Spleen (tissue), 11 donors: Measurements from ENCODE around the gene PACS2. TPM values are rescaled to one million over a fixed set of nuclear protein-coding genes. Genes with fewer than 3 reads are reported as not detected.

Source experiments
- DNase-seq: peaks from one replicate; pipeline ENCODE4 v3.0.0-alpha.2; 2020
- H3K27ac ChIP-seq, 8 donors: fragments of 200-600 bp; sonication (generic) in 7 of 8; 1 replicate in 4 of 8; 2 replicates in 4 of 8; pipeline versions ENCODE4 v1.5.0 to v1.8.0; 2016 to 2021; ENCODE audit warnings: inconsistent platforms in 4 of 8, mild to moderate bottlenecking in 4 of 8, moderate library complexity in 1 of 8
- H3K27me3 ChIP-seq, 7 donors: fragments of 200-600 bp; sonication (generic) in 6 of 7; replicated peaks in 1 of 7; 1 replicate in 4 of 7; 2 replicates in 3 of 7; pipeline versions ENCODE4 v1.5.0 to v1.8.0; 2016 to 2021; ENCODE audit warnings: inconsistent platforms in 3 of 7, mild to moderate bottlenecking in 1 of 7
- H3K36me3 ChIP-seq, 6 donors: fragments of 200-600 bp; sonication (generic) in 5 of 6; 1 replicate in 4 of 6; 2 replicates in 2 of 6; pipeline versions ENCODE4 v1.5.0 to v1.8.0; 2016 to 2021; ENCODE audit warnings: inconsistent platforms in 2 of 6
- H3K4me1 ChIP-seq, 6 donors: fragments of 200-600 bp; sonication (generic) in 5 of 6; 1 replicate in 3 of 6; 2 replicates in 3 of 6; pipeline versions ENCODE4 v1.5.0 to v1.8.0; 2016 to 2021; ENCODE audit warnings: inconsistent platforms in 3 of 6
- H3K4me3 ChIP-seq, 8 donors: fragments of 200-600 bp; sonication (generic) in 7 of 8; 1 replicate in 4 of 8; 2 replicates in 4 of 8; pipeline versions ENCODE4 v1.5.0 to v1.8.0; 2016 to 2021; ENCODE audit warnings: inconsistent platforms in 4 of 8, mild to moderate bottlenecking in 4 of 8, moderate library complexity in 2 of 8
- H3K9me3 ChIP-seq, 8 donors: fragments of 200-600 bp; sonication (generic) in 7 of 8; 1 replicate in 4 of 8; 2 replicates in 4 of 8; pipeline versions ENCODE4 v1.5.0 to v1.8.0; 2016 to 2021; ENCODE audit warnings: inconsistent platforms in 4 of 8
- POLR2A ChIP-seq, 3 donors: fragments of 450-650 bp; IDR thresholded peaks; one replicate each; pipeline ENCODE4 v1.5.1; 2017; ENCODE audit warnings: antibody characterized with exemption in 3 of 3, mild to moderate bottlenecking in 1 of 3
- POLR2AphosphoS5 ChIP-seq, 3 donors: sonication (generic); formaldehyde crosslinking; IDR thresholded peaks; one replicate each; pipeline ENCODE4 v1.5.1; 2017; ENCODE audit warnings: antibody characterized with exemption in 3 of 3
- WGBS, 5 donors: extraction: QIAGEN DNeasy Blood & Tissue Kit in 3 of 5; methylation state at CpG; one replicate each; pipeline versions ENCODE4 v1.1.5 to v1.1.7; 2013 to 2018; 5-methylcytosine and 5-hydroxymethylcytosine counted together
- intact Hi-C: fragments of 100-400 bp; cut with DNase I; formaldehyde crosslinking; loops from one replicate; pipeline ENCODE4 v1.15.0; 2023; ENCODE audit warnings: low total_unique reads
- polyA plus RNA-seq, 3 donors: library from polyadenylated mRNA; stranded (reverse); fragments of 200-250 nt; gene quantifications; one replicate each; pipeline ENCODE4 v1.2.1, GENCODE V29; 2013
- total RNA-seq, 7 donors: library from RNA; depleted of rRNA in 3 of 7; stranded (reverse); fragments of >200 nt in 3 of 7; fragmentation: NEBNext Ultra II Directional in 4 of 7; extraction: Animal tissue kit (Norgen Biotek cat#: 25700) in 4 of 7; gene quantifications; one replicate each; pipeline versions ENCODE4 v1.1.0 to v1.2.1, GENCODE V29; 2016 to 2021
- TF ChIP-seq, protein P1 (sequence below), 11 experiments: fragments of 200-600 bp in 7 of 11; fragments of 450-650 bp in 4 of 11; sonication (generic) in 4 of 11; IDR thresholded peaks in 8 of 11; conservative IDR thresholded peaks in 3 of 11; 1 replicate in 7 of 11; 2 replicates in 4 of 11; pipeline versions ENCODE4 v1.4.0 to v1.8.0; 2016 to 2021; ENCODE audit warnings: antibody characterized with exemption in 11 of 11, inconsistent platforms in 4 of 11, mild to moderate bottlenecking in 1 of 11
- donor health status: healthy with polysubstance abuse.
- donor health status: DM: no; HTN: no; CAD: no; lungs with moderate emphysema.
- donor health status: DM: no; HTN: no; CAD: no.
- donor health status: Bipolar disorder and iron deficiency.
- donor health status: healthy.
- donor health status: DM: no; HTN: no; CAD: no.
- donor health status: DM: yes; HTN: yes; CAD: no.

Gene PACS2
- total and polyA plus RNA-seq, 10 donors, result 32.2 to 148 (median 98.7) TPM

- no peak for DNase-seq
- Histone ChIP-seq H3K9me3 (peaks cover 0 to 13% (median 0%) of the 10 kb centered on the region in 8 donors), H3K27me3 (no peaks in the 10 kb centered on the region), H3K36me3 (peaks cover 0 to 32% (median 2%) of the 10 kb centered on the region in 6 donors), H3K4me1 (peaks cover 0 to 32% (median 13%) of the 10 kb centered on the region in 6 donors), H3K4me3 (no peak overlapping the region), H3K27ac (no peak overlapping the region)
- intact Hi-C loops, result no loop called here
- TF ChIP-seq POLR2A (IDR thresholded peaks at IDR 0.05), result no peak
- TF ChIP-seq POLR2AphosphoS5 (IDR thresholded peaks at IDR 0.05), result no peak
- TF ChIP-seq, protein P1, sequence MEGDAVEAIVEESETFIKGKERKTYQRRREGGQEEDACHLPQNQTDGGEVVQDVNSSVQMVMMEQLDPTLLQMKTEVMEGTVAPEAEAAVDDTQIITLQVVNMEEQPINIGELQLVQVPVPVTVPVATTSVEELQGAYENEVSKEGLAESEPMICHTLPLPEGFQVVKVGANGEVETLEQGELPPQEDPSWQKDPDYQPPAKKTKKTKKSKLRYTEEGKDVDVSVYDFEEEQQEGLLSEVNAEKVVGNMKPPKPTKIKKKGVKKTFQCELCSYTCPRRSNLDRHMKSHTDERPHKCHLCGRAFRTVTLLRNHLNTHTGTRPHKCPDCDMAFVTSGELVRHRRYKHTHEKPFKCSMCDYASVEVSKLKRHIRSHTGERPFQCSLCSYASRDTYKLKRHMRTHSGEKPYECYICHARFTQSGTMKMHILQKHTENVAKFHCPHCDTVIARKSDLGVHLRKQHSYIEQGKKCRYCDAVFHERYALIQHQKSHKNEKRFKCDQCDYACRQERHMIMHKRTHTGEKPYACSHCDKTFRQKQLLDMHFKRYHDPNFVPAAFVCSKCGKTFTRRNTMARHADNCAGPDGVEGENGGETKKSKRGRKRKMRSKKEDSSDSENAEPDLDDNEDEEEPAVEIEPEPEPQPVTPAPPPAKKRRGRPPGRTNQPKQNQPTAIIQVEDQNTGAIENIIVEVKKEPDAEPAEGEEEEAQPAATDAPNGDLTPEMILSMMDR (IDR thresholded peaks at IDR 0.05 in 8 of 11, conservative IDR thresholded peaks at IDR 0.05 in 3 of 11), result no peak
- 68 to 85% (median 79%) methylated on average over 10 to 13 of the region's 13 CpGs for WGBS, 5 donors
These were observed 31.6 kb downstream of the PACS2 start for GRCh38 chr14:105346200-105346533.

GRCh38 chr14:105346876-105347586 lies 32.5 kb downstream of the PACS2 start:
- no peak for DNase-seq
- peaks cover 0 to 32% (median 2%) of the 10 kb centered on the region in 6 donors for H3K36me3 ChIP-seq
- intact Hi-C loops, result no loop called here

GRCh38 chr14:105347587-105347968 lies 33.0 kb downstream of the PACS2 start:
- 89 to 97% (median 94%) methylated on average over 3 to 8 of the region's 8 CpGs for WGBS, 5 donors
- Histone ChIP-seq H3K36me3 (peaks cover 0 to 32% (median 2%) of the 10 kb centered on the region in 6 donors), H3K27me3 (no peaks in the 10 kb centered on the region), H3K4me3 (no peak overlapping the region), H3K27ac (no peak overlapping the region), H3K4me1 (peaks cover 3 to 38% (median 17%) of the 10 kb centered on the region in 6 donors), H3K9me3 (peaks cover 0 to 13% (median 0%) of the 10 kb centered on the region in 8 donors)
- no peak for DNase-seq
- TF ChIP-seq POLR2AphosphoS5 (IDR thresholded peaks at IDR 0.05), result no peak
- TF ChIP-seq, protein P1 (IDR thresholded peaks at IDR 0.05 in 8 of 11, conservative IDR thresholded peaks at IDR 0.05 in 3 of 11), result no peak
- TF ChIP-seq POLR2A (IDR thresholded peaks at IDR 0.05), result no peak
- intact Hi-C loops, result no loop called here

More at GRCh38 chr14:105346876-105347586, 32.5 kb downstream of the PACS2 start:
- Histone ChIP-seq H3K4me1 (peaks cover 2 to 35% (median 16%) of the 10 kb centered on the region in 6 donors), H3K4me3 (no peak overlapping the region), H3K27me3 (no peaks in the 10 kb centered on the region), H3K9me3 (peaks cover 0 to 13% (median 0%) of the 10 kb centered on the region in 8 donors), H3K27ac (no peak overlapping the region)
- WGBS, 5 donors, result 82 to 98% (median 92%) methylated on average over 7 to 15 of the region's 18 CpGs
- TF ChIP-seq POLR2A (IDR thresholded peaks at IDR 0.05) (no peak), POLR2AphosphoS5 (IDR thresholded peaks at IDR 0.05) (no peak)
- TF ChIP-seq, protein P1 (IDR thresholded peaks at IDR 0.05 in 8 of 11, conservative IDR thresholded peaks at IDR 0.05 in 3 of 11), result no peak

DNA sequence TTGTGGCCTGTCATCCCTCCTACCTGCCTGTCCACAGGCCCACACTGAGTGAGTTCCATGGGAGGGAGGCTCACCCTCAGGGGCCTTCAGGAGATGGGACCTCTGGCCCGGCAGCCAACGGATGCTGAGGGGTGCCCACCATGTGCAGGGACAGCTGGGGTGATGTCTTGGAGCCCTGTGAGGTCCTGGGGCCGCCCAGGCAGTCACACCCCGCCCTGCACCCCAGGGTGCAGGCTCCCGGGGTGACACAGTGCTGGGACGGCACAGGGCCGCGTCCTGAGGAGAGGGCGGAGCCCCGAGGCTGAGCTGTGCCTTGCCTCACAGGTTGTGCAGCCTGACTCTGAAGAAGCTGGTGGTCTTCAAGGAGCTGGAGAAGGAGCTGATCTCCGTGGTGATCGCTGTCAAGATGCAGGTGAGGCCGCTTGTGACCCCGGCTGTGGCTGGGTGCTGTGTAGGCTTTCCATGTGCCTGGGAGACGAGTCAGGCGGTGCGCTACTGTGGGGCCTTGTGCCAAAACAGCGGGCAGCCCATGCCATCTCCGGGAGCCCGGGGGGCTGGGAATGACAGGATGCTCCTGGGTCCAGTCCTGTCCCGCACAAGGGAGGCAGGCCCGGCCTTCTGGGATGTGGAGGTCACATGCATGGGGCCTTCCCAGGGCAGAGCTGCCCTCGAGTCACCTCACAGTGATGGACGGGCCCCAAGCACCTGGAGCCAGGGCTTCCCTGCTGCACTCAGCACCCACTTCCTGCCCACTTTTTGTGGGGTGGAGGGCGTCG lies 33.8 kb downstream of the PACS2 start:
- Histone ChIP-seq H3K4me3 (no peak overlapping the region), H3K27ac (no peak overlapping the region), H3K4me1 (peaks cover 3 to 30% (median 13%) of the 10 kb centered on the region in 6 donors), H3K9me3 (peaks cover 0 to 13% (median 0%) of the 10 kb centered on the region in 8 donors), H3K27me3 (no peaks in the 10 kb centered on the region), H3K36me3 (peaks cover 0 to 32% (median 2%) of the 10 kb centered on the region in 6 donors)
- intact Hi-C loops, result no loop called here
- 80 to 88% (median 83%) methylated on average over 7 to 26 of the region's 26 CpGs for whole genome bisulfite sequencing, 5 donors
- no peak for DNase-seq
- TF ChIP-seq, protein P1 (IDR thresholded peaks at IDR 0.05 in 8 of 11, conservative IDR thresholded peaks at IDR 0.05 in 3 of 11), result no peak
- no peak for TF ChIP-seq POLR2A (IDR thresholded peaks at IDR 0.05)
- no peak for TF ChIP-seq POLR2AphosphoS5 (IDR thresholded peaks at IDR 0.05)
